Muscle of leg (tissue), 16 donors: Measurements from ENCODE around the gene TP53TG3E. TPM values are rescaled to one million over a fixed set of nuclear protein-coding genes. Genes with fewer than 3 reads are reported as not detected.
"Not testable (repeated sequence)": the region's sequence is repeated elsewhere in the genome, so short reads cannot be mapped to it uniquely, and the experiment has no call there.

Source experiments
- DNase-seq: peaks from one replicate; pipeline ENCODE4 v3.0.0; 2013
- H3K27ac ChIP-seq: one replicate; pipeline ENCODE4 v1.5.1; 2013; ENCODE audit warnings: mild to moderate bottlenecking, low read length, control low read depth
- H3K27me3 ChIP-seq: one replicate; pipeline ENCODE4 v1.6.1; 2013; ENCODE audit warnings: low read length; ENCODE audit not compliant: control insufficient read depth, insufficient read depth
- H3K36me3 ChIP-seq: one replicate; pipeline ENCODE4 v1.6.1; 2013; ENCODE audit warnings: low read length; ENCODE audit not compliant: control insufficient read depth, insufficient read depth
- H3K4me1 ChIP-seq: one replicate; pipeline ENCODE4 v1.6.1; 2013; ENCODE audit warnings: low read length; ENCODE audit not compliant: control insufficient read depth, insufficient read depth
- H3K4me3 ChIP-seq: one replicate; pipeline ENCODE4 v1.5.1; 2013; ENCODE audit warnings: low read length, control low read depth
- H3K9me3 ChIP-seq: replicated peaks from 2 replicates; pipeline ENCODE4 v1.6.1; 2013; ENCODE audit warnings: low read depth, low read length; ENCODE audit not compliant: control insufficient read depth
- WGBS: methylation state at CpG from one replicate; pipeline ENCODE4 v1.1.5; 2013; ENCODE audit warnings: missing lambda C conversion rate; ENCODE audit not compliant: insufficient coverage; 5-methylcytosine and 5-hydroxymethylcytosine counted together
- long read RNA-seq, 11 donors: transcript quantifications; one replicate each; lab custom pipeline, GENCODE V29; 2026
- polyA plus RNA-seq, 8 donors: library from polyadenylated mRNA; unstranded; fragments of 120-200 nt; gene quantifications; one replicate each; pipeline versions ENCODE4 v1.2.1 to v1.2.3, GENCODE V29; 2013; ENCODE audit warnings: inconsistent platforms in 1 of 8, low replicate concordance in 1 of 8; ENCODE audit not compliant: insufficient read length in 8 of 8, insufficient read depth in 1 of 8
- total RNA-seq: library from RNA; stranded (reverse); fragments of 120-200 nt; gene quantifications from one replicate; pipeline ENCODE4 v1.2.4, GENCODE V29; 2013

The TP53TG3E gene
- total RNA-seq (not detected), polyA plus RNA-seq (under 1 TPM in 2 of 8 donors, not detected in 6; 0.10 to 0.19 TPM)
- long read RNA-seq, donor 1, result 0 reads
- long read RNA-seq, donor 2, result 0 reads
- long read RNA-seq, donor 3, result 0 reads
- long read RNA-seq, donor 4, result 0 reads
- long read RNA-seq, donor 5, result 0 reads
- long read RNA-seq, donor 6, result 0 reads
- long read RNA-seq, donor 7, result 0 reads
- long read RNA-seq, donor 8, result 0 reads
- long read RNA-seq, donor 9, result 0 reads
- long read RNA-seq, donor 10, result 0 reads
- long read RNA-seq, donor 11, result 0 reads

DNA sequence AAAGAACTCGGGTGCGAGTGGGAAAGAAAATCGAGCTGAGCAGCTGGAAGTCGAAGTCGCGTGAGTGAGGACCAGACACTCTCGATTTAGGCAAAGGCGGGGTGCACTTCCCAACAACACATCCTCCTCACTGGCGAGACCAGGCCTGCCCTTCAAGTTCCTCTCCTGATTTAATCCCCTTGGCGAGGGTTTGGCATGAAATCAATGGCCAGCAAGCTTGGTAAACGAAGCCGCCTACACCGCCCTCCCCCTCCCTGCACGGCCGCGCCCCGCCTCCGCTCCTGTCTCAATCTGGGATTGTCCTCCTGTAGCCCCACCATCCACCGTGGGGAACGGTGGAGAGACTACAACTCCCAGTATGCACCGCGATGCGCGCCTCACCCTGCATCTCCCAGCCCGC lies at the start of gene TP53TG3E:
TSS of gene TP53TG3E (plus strand) at position 301 of the 400 bp plus-strand sequence. CDS start at position 369, 68 bp downstream.
- not testable (repeated sequence) for DNase-seq, H3K27ac ChIP-seq, H3K9me3 ChIP-seq, H3K36me3 ChIP-seq, H3K4me3 ChIP-seq, H3K27me3 ChIP-seq, H3K4me1 ChIP-seq
- no CpG with 5 or more reads among the region's 25 CpGs for WGBS

DNA sequence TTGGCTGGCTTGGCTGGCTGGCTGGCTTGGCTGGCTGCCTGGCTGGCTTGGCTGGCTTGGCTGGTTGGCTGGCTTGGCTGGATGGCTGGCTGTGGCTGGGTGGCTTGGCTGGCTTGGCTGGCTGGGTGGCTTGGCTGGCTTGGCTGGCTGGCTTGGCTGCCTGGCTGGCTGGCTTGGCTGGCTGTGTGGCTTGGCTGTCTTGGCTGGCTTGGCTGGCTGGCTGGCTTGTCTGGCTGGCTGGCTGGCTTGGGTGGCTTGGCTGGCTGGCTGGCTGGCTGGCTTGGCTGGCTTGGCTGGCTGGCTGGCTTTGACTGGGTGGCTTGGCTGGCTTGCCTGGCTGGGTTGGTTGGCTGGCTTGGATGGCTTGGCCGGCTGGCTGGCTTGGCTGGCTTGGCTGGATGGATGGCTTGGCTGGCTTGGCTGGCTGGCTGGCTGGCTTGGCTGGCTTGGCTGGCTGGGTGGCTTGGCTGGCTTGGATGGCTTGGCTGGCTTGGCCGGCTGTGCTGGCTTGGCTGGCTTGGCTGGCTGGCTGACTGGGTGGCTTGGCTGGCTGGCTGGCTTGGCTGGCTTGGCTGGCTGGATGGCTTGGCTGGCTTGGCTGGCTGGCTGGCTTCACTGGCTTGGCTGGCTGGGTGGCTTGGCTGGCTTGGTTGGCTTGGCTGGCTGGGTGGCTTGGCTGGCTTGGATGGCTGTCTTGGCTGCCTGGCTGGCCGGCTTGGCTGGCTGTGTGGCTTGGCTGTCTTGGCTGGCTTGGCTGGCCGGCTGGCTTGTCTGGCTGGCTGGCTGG lies 32.3 kb downstream of the TP53TG3E start:
- H3K27ac ChIP-seq, result not testable (repeated sequence)
- 62% methylated on average over 3 of the region's 4 CpGs for WGBS
- DNase-seq, result peak; percentile 1

GRCh38 chr16:33337627-33338542 lies 33.8 kb downstream of the TP53TG3E start:
- H3K36me3 ChIP-seq, H3K4me1 ChIP-seq, H3K4me3 ChIP-seq, H3K27me3 ChIP-seq, H3K27ac ChIP-seq, DNase-seq: not testable (repeated sequence)
- WGBS, result 72% methylated on average over 5 of the region's 5 CpGs
- peaks cover 13% of the 10 kb centered on the region for H3K9me3 ChIP-seq

More for the DNA sequence above, 32.3 kb downstream of the TP53TG3E start:
- not testable (repeated sequence) for H3K27me3 ChIP-seq, H3K4me3 ChIP-seq, H3K36me3 ChIP-seq, H3K4me1 ChIP-seq
- peaks cover 13% of the 10 kb centered on the region for H3K9me3 ChIP-seq

- H3K27ac ChIP-seq, H3K27me3 ChIP-seq, DNase-seq, H3K36me3 ChIP-seq, H3K4me1 ChIP-seq, H3K4me3 ChIP-seq: not testable (repeated sequence)
- H3K9me3 ChIP-seq, result peaks cover 13% of the 10 kb centered on the region
- WGBS, result 81% methylated on average over 2 of the region's 2 CpGs
Measured at GRCh38 chr16:33338543-33338951, 34.4 kb downstream of the TP53TG3E start.

- 80% methylated on average over 3 of the region's 4 CpGs for WGBS
- peak; percentile 1 for DNase-seq
- H3K4me1 ChIP-seq, H3K36me3 ChIP-seq, H3K27me3 ChIP-seq, H3K27ac ChIP-seq, H3K4me3 ChIP-seq: not testable (repeated sequence)
- H3K9me3 ChIP-seq, result peaks cover 13% of the 10 kb centered on the region
Measured at GRCh38 chr16:33339093-33340061, 35.3 kb downstream of the TP53TG3E start.

Other genes with a start within 250 kb of the TP53TG3E start
- not detected for gene TP53TG3C, start 110.1 kb upstream of the TP53TG3E start, total RNA-seq
- gene TP53TG3C, start 110.1 kb upstream of the TP53TG3E start, polyA plus RNA-seq, result under 1 TPM in 1 of 8 donors, not detected in 7; 0.28 TPM
- not detected for gene TP53TG3B, start 56.5 kb downstream of the TP53TG3E start, total RNA-seq
- not detected for gene TP53TG3B, start 56.5 kb downstream of the TP53TG3E start, polyA plus RNA-seq
- not detected for gene TP53TG3F, start 155.3 kb downstream of the TP53TG3E start, total RNA-seq
- not detected for gene TP53TG3F, start 155.3 kb downstream of the TP53TG3E start, polyA plus RNA-seq